K562 (cell line): ENCODE measurements around the gene MLX. TPM values are rescaled to one million over a fixed set of nuclear protein-coding genes. Genes with fewer than 3 reads are reported as not detected.
A peak's percentile ranks its signal among the peaks of the same experiment; 100 is the strongest.

ENCODE experiments used
- CHD7 ChIP-seq: fragments of 200-600 bp; sonication (generic); IDR thresholded peaks from one replicate; pipeline ENCODE4 v1.6.1; 2012; ENCODE audit warnings: mild to moderate bottlenecking, low read depth, low read length, inconsistent platforms
- CREB3 ChIP-seq: fragments of 450-650 bp; conservative IDR thresholded peaks from 2 replicates; pipeline ENCODE4 v1.6.1; 2016; ENCODE audit warnings: missing genetic modification characterization, low read depth, mild to moderate bottlenecking, missing compliant biosample characterization, moderate library complexity
- FOXP4 ChIP-seq: sonication (generic); formaldehyde crosslinking; IDR thresholded peaks from 2 replicates; pipeline ENCODE4 v1.8.0; 2022; ENCODE audit warnings: mild to moderate bottlenecking, missing genetic modification reagents, borderline replicate concordance
- ILF3 ChIP-seq: fragments of 450-650 bp; IDR thresholded peaks from 2 replicates; pipeline ENCODE4 v1.6.1; 2018; ENCODE audit warnings: antibody characterized with exemption, mild to moderate bottlenecking, moderate library complexity, borderline replicate concordance
- L3MBTL2 ChIP-seq: fragments of 450-650 bp; IDR thresholded peaks from 2 replicates; pipeline ENCODE4 v1.6.1; 2016; ENCODE audit warnings: mild to moderate bottlenecking, moderate library complexity
- MBD1 ChIP-seq: fragments of 250-450 bp; sonication (Bioruptor Pico); IDR thresholded peaks from 2 replicates; pipeline ENCODE4 v1.8.0; 2022; ENCODE audit warnings: inconsistent platforms
- MTA2 ChIP-seq: fragments of 450-650 bp; IDR thresholded peaks from 2 replicates; pipeline ENCODE4 v1.6.1; 2016; ENCODE audit warnings: low read depth
- SAFB2 ChIP-seq: fragments of 200-400 bp; formaldehyde crosslinking; IDR thresholded peaks from 2 replicates; pipeline ENCODE4 v1.6.1; 2018; ENCODE audit warnings: borderline replicate concordance, low read length, low read depth, moderate library complexity; ENCODE audit not compliant: severe bottlenecking
- SNIP1 ChIP-seq: fragments of 450-650 bp; IDR thresholded peaks from 2 replicates; pipeline ENCODE4 v1.7.1; 2017; ENCODE audit warnings: low read depth, mild to moderate bottlenecking
- ZKSCAN3 ChIP-seq: fragments of 250-450 bp; sonication (Bioruptor Pico); IDR thresholded peaks from 2 replicates; pipeline ENCODE4 v1.4.0; 2020
- ZNF253 ChIP-seq: fragments of 250-450 bp; sonication (Bioruptor Pico); conservative IDR thresholded peaks from 2 replicates; pipeline ENCODE4 v1.6.1; 2021; ENCODE audit warnings: mild to moderate bottlenecking
- ZSCAN29 ChIP-seq: fragments of 450-650 bp; IDR thresholded peaks from 2 replicates; pipeline ENCODE4 v1.6.1; 2017
- polyA plus RNA-seq, 8 experiments: library from polyadenylated mRNA; depleted of rRNA in 4 of 8; stranded (reverse) in 5 of 8; unstranded in 3 of 8; fragments of >200 nt; fragmentation: Nextera tagmentation in 2 of 8; fragmentation: Illumina TruSeq in 1 of 8; extraction: Ambion mirVana in 2 of 8; extraction: Trizol in 1 of 8; gene quantifications; 2 replicates each; pipeline versions ENCODE4 v1.2.1 to v1.2.3, GENCODE V29; 2011 to 2014; ENCODE audit warnings: inconsistent platforms in 1 of 8, missing spikeins in 1 of 8
- total RNA-seq, 7 experiments: library from RNA; depleted of rRNA in 6 of 7; stranded (reverse); fragments of >200 nt in 6 of 7; fragmentation: Illumina TruSeq in 2 of 7; extraction: Trizol in 2 of 7; gene quantifications; 2 replicates each; pipeline versions ENCODE4 v1.2.1 to v1.2.3, GENCODE V29; 2011 to 2021; ENCODE audit warnings: low replicate concordance in 1 of 7

MLX gene
- total and polyA plus RNA-seq, 9 of the 15 experiments (the other 6 are each of a cell fraction or from before 2014, with no cell fraction given), result 42.9 to 100 (median 58.9) TPM

GRCh38 chr17:42561897-42562387 is 5.0 kb upstream of the MLX start, which contains the start of gene COASY (continued):
- TF ChIP-seq CREB3 (tag), result no peak
- no peak for TF ChIP-seq MBD1 (CRISPR knock-in tag)
- TF ChIP-seq L3MBTL2, result peak; percentile 36
- TF ChIP-seq CHD7, result no peak
- TF ChIP-seq ZKSCAN3, result no peak
- no peak for TF ChIP-seq FOXP4 (CRISPR knock-in tag)
- no peak for TF ChIP-seq SAFB2
- TF ChIP-seq ZSCAN29, result no peak
- no peak for TF ChIP-seq SNIP1
- peak; percentile 57; the same call in 1 of the 2 replicates for TF ChIP-seq MTA2
- TF ChIP-seq ZNF253 (CRISPR knock-in tag), result no peak
- TF ChIP-seq ILF3, result no peak
